Mucosa of descending colon (tissue), 3 donors: Measurements from ENCODE around the gene SCTR. TPM values are rescaled to one million over a fixed set of nuclear protein-coding genes. Genes with fewer than 3 reads are reported as not detected.

ENCODE experiments used
- ATAC-seq: fragments of 200-7000 bp; cut with Tn5 transposase; one replicate; pipeline ENCODE4 v1.9.1; 2020; ENCODE audit warnings: mild to moderate bottlenecking, moderate library complexity
- DNase-seq, 3 donors: peaks; one replicate each; pipeline ENCODE4 v3.0.0-alpha.2; 2020
- H3K36me3 ChIP-seq: fragments of 200-600 bp; one replicate; pipeline ENCODE4 v1.8.0; 2021; ENCODE audit warnings: low read depth, mild to moderate bottlenecking
- H3K4me1 ChIP-seq: fragments of 200-600 bp; one replicate; pipeline ENCODE4 v1.8.0; 2021; ENCODE audit warnings: low read depth, mild to moderate bottlenecking
- H3K4me3 ChIP-seq: fragments of 200-600 bp; one replicate; pipeline ENCODE4 v1.8.0; 2021; ENCODE audit warnings: mild to moderate bottlenecking
- H3K9me3 ChIP-seq: fragments of 200-600 bp; one replicate; pipeline ENCODE4 v1.8.0; 2021; ENCODE audit warnings: mild to moderate bottlenecking
- CTCF ChIP-seq: fragments of 200-600 bp; IDR thresholded peaks from one replicate; pipeline ENCODE4 v1.8.0; 2022; ENCODE audit warnings: antibody characterized with exemption, mild to moderate bottlenecking
- intact Hi-C, 2 donors: fragments of 100-400 bp; cut with DNase I in 1 of 2; cut with micrococcal nuclease in 1 of 2; formaldehyde crosslinking; loops; one replicate each; pipeline versions ENCODE4 v1.11.0 to v1.11.1; 2022; cut with DNase I, micrococcal nuclease
- total RNA-seq, 3 donors: library from RNA; stranded (reverse); fragmentation: NEBNext Ultra II Directional in 2 of 3; extraction: Animal tissue kit (Norgen Biotek cat#: 25700) in 2 of 3; gene quantifications; one replicate each; pipeline versions ENCODE4 v1.2.1 to v1.2.4, GENCODE V29; 2021 to 2023
- donor health status: DM: no; HTN: no; CAD: no; lungs with moderate emphysema.
- donor health status: DM: no; HTN: no; CAD: no.
- donor health status: DM: no; HTN: yes; CAD: no.

Gene SCTR
- total RNA-seq, 3 donors from 2014 or later = 0.25 to 0.32 TPM; not detected in 1

- no peak for DNase-seq
- no peaks in the 10 kb centered on the region for H3K36me3 ChIP-seq
- intact Hi-C loops = no loop called here
- no peaks in the 10 kb centered on the region for H3K4me1 ChIP-seq
- TF ChIP-seq CTCF = no peak
- ATAC-seq = no peak
- no peak overlapping the region for H3K4me3 ChIP-seq
- no peaks in the 10 kb centered on the region for H3K9me3 ChIP-seq
These were observed 5.8 kb downstream of the SCTR start for GRCh38 chr2:119518401-119519056.

- ATAC-seq (peak; percentile 93), DNase-seq (peak; percentile 56 to 83 (median 77))
- H3K4me3 ChIP-seq = no peak overlapping the region
- no peaks in the 10 kb centered on the region for H3K9me3 ChIP-seq
- no peaks in the 10 kb centered on the region for H3K36me3 ChIP-seq
- H3K4me1 ChIP-seq = no peaks in the 10 kb centered on the region
- peak; percentile 67 for TF ChIP-seq CTCF
- intact Hi-C loops = no loop called here
These were observed 6.8 kb downstream of the SCTR start for GRCh38 chr2:119517433-119517832.

- Histone ChIP-seq H3K9me3 (no peaks in the 10 kb centered on the region), H3K36me3 (no peaks in the 10 kb centered on the region), H3K4me1 (no peaks in the 10 kb centered on the region), H3K4me3 (no peak overlapping the region)
- no peak for TF ChIP-seq CTCF
- ATAC-seq (no peak), DNase-seq (no peak)
- intact Hi-C loops = no loop called here
These were observed 8.2 kb downstream of the SCTR start for GRCh38 chr2:119516121-119516520.

- intact Hi-C loops = no loop called here
- TF ChIP-seq CTCF = no peak
- Histone ChIP-seq H3K4me3 (no peak overlapping the region), H3K36me3 (no peaks in the 10 kb centered on the region), H3K4me1 (no peaks in the 10 kb centered on the region), H3K9me3 (no peaks in the 10 kb centered on the region)
- DNase-seq (no peak), ATAC-seq (no peak)
These were observed 10.5 kb downstream of the SCTR start for GRCh38 chr2:119513832-119514231.

GRCh38 chr2:119512946-119513345 lies 11.3 kb downstream of the SCTR start:
- no peak for TF ChIP-seq CTCF
- H3K4me3 ChIP-seq = no peak overlapping the region
- no peaks in the 10 kb centered on the region for H3K9me3 ChIP-seq
- no peaks in the 10 kb centered on the region for H3K36me3 ChIP-seq
- no peaks in the 10 kb centered on the region for H3K4me1 ChIP-seq
- no peak for DNase-seq
- intact Hi-C loops = no loop called here
- ATAC-seq = no peak

- DNase-seq (no peak), ATAC-seq (no peak)
- intact Hi-C loops = no loop called here
- Histone ChIP-seq H3K9me3 (no peaks in the 10 kb centered on the region), H3K36me3 (no peaks in the 10 kb centered on the region), H3K4me1 (no peaks in the 10 kb centered on the region), H3K4me3 (no peak overlapping the region)
- TF ChIP-seq CTCF = no peak
These were observed 12.3 kb downstream of the SCTR start for GRCh38 chr2:119511989-119512388.
